GM19025 (cell line): ENCODE measurements around the gene USP32.
"Not testable (repeated sequence)": the region's sequence is repeated elsewhere in the genome, so short reads cannot be mapped to it uniquely, and the experiment has no call there.

Source experiments
- ATAC-seq: cut with Tn5 transposase; IDR thresholded peaks from one replicate; pipeline ENCODE4 v1.9.1; 2021; ENCODE audit warnings: mild to moderate bottlenecking, low read depth, moderate library complexity; ENCODE audit not compliant: unreplicated experiment

Gene USP32

DNA sequence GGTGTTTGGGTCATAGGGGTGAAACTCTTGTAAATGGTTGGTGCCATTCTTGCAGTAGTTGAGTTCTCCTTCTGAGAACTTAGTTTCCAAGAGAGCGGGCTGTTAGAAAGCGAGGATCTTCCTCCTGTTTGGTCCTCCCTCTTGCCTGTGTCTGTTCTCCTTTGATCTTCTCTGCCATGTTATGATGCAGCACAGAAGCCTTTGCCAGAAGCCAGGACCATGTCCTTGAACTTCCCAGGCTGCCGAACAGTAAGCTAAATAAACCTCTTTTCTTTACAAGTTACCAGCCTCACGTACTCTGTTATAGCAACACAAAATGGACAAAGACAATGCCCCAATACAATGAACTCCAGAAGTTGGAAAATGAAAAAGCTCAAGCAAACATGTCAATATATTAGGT, 201.9 kb downstream of the USP32 start:
- not testable (repeated sequence) for ATAC-seq

DNA sequence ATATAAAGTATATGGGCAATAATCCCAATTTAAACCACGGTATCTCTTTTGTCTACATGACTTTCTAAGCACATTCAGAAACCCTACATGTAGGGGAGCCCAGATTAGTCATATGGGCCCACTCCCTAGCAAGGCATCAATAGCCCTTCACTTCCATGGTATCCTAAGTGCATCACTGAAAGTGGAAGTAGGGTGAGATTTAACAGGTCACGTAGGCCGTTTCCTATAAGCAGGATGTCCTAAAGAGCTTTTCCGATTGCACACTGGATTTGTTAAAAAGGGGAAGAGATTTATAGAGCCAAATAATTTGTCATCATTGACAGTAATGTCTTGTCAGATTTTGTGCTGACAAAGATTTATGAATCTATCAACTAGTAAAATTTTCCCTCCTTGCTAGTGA, 203.2 kb downstream of the USP32 start:
- ATAC-seq = no peak

DNA sequence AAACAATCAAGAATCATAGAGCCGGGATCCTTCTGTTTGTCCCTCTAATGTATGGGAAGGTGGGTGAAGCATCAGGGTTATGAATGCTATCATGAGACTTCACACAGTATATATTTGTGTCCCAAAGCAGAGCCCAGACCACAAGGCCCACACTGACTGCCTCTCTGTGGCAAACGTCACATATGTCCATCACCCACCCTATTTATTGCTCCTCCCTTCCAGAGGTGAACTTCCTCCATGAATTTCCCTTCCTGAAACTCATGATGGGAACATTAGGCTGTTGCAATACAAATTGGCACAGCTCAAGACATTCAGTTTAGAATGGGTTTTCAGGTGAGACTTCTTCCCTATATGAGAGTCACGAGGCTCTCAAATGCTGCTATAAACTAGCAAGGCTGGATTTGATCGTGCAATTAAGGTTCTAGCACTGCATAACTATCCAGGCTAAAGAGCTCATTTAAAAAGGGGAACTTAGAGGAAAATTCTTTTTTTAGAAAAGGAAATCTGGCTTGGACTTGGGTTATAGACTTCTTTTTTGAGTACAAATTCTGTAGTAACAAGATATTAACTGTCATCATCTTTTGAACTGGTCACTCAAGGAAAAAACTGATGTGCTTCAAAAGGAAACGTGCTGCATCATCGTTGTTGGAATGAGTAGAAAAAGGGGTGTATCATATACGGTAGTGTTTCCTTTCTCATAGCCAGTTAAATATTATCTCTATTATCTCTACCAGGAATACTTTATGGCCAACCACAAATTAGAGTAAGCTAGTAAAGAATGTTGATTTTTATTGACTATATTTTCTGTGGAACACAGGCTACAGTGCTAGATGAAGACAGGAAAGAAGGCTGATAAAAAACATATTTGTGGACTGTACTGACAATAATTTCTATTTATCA, 204.8 kb downstream of the USP32 start:
- not testable (repeated sequence) for ATAC-seq

DNA sequence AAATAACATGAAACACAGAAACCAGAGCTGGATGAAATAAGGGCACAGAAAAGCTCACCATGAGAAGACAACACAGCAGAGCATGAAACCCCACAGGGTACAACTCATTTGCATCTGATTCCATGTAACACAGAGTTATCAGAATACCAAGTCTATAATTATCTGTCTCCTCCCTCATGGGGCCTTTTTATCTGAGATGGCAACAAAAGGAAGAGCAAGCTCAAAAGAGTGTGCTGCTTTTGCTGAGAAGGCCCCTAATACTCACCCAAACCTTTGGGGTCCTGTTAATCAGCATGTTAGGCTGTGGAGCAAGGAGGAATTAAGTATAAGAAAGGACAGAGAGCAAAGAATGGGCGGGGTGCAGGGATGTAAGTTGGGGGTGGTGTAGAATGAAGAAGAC, 205.6 kb downstream of the USP32 start:
- not testable (repeated sequence) for ATAC-seq

DNA sequence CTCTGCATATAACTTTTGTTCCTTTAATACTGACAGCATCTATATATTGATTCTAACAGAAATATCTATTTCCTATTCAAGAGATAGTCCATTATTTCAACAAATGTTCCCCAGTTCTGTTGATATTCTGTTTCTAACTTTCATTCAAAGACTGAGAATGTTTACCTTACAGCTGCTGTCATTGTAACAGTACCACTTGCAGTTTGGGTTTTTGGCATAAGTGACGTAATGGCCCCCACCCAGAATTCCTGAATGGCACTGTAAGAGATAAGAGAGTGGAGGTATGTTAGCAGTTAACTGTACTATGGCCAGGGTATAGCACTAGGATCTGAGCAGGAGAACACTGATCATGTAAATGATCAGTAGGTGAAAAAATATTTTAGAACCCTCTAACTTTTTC, 211.6 kb downstream of the USP32 start:
- not testable (repeated sequence) for ATAC-seq

DNA sequence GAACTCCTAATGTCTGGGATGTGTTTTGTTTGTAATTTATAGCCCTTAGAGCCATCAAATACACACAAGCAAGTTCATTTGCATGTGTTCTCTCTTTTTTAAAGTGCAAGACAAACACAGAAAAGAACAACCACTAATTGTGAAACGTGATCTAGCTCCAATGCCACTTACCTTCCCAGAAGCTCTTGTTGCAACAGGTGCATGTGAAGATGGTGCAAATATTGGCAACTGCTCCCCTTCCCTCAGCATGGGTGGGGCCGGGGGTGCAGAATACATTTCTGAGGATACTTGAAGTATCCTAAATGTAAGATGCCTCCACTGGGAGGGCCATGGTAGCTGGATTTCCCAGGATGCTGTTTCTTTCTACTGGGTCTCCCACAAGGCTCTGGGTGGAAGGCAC, 213.8 kb downstream of the USP32 start:
- ATAC-seq = not testable (repeated sequence)

DNA sequence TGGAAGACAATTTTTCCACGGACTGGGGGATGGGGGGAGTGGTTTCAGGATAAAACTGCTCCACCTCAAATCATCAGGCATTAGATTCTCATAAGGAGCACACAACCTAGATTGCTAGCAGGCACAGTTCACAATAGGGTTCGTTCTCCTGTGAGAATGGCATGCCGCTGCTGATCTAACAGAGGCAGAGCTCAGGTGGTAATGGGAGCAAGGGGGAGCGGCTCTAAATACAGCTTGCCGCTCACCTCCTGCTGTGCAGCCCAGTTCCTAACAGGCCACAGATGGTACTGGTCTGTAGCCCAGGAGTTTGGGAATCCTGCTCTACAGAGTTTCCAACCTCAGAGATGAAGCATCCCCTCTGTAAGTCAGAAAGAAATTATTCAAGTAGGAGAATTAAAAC, 215.2 kb downstream of the USP32 start:
- ATAC-seq = not testable (repeated sequence)

DNA sequence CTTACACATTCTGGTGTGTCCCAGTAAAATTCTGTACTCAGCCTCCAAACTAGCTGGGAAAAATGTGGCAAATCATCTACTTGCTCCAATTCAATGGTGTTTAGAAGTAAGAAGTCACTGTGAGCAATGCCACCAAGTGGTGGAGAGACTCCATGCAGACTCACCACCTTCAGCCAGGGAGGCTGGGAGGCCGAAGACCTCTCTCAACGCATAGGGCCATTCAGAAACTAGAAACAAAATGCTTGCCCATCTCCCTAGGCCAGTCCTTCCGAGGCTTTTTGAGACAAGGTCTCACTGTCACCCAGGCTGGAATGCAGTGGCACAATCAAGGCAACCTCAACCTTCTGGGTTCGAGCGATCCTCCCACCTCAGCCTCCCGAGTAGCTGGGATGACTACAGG, 217.2 kb downstream of the USP32 start:
- ATAC-seq = not testable (repeated sequence)

DNA sequence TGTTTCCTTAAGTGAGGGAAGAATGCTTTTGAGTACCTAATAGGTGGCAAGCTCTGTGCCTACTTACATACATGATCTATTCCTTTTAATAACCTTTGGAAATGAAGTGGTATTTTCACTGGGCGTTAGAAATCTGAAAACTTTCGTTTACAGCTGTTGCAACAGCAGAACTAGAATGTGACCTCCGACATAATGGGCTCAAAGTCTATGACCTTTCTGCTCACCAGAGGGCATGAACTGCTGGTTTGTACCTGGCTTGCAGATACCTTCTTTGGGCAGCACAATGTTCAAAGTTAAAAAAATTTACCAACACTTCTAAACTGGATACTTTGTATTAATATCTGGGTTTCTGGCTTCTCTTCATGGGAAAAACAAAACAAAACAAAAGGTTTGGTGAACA, 217.9 kb downstream of the USP32 start:
- ATAC-seq = no peak

DNA sequence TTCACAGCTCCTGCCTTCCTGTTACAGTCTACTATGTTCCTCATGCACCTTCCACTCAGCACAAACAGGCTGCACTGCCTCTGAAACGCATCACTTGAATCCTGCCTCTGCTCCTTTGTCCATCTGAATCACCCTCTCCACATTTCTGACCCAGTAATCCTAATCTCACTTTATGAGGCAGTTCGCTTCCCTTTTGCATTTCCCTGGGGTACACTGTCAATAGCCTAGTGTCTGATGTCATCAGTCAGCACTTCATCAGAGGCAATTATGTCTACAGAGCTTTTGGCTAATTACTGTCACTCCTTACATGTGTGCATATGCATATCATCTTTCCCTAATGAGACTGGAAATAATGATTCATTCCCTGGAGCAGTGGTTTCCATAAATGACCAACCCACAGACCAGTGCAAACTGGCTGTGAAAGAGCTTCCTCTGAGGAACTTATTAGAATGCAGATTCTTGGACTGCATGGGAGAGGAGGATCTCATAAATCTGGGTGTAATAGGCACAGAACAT, 218.6 kb downstream of the USP32 start:
- no peak for ATAC-seq

DNA sequence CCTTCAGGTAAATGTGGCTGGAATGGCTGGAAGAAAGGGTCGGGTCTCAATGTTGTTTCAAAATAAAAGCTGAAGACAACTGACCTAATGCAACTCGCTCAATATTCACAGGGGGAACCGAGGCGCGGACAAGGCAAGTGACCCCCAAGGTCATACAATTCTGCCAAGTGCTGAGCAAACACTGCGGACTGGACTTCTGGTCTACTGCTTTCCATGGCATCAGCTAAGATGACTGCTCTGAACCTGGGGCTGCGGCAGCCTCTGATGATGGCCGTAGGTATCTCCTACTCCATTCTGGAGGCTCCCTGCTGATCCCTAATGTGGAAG, 220.2 kb downstream of the USP32 start:
- no peak for ATAC-seq

DNA sequence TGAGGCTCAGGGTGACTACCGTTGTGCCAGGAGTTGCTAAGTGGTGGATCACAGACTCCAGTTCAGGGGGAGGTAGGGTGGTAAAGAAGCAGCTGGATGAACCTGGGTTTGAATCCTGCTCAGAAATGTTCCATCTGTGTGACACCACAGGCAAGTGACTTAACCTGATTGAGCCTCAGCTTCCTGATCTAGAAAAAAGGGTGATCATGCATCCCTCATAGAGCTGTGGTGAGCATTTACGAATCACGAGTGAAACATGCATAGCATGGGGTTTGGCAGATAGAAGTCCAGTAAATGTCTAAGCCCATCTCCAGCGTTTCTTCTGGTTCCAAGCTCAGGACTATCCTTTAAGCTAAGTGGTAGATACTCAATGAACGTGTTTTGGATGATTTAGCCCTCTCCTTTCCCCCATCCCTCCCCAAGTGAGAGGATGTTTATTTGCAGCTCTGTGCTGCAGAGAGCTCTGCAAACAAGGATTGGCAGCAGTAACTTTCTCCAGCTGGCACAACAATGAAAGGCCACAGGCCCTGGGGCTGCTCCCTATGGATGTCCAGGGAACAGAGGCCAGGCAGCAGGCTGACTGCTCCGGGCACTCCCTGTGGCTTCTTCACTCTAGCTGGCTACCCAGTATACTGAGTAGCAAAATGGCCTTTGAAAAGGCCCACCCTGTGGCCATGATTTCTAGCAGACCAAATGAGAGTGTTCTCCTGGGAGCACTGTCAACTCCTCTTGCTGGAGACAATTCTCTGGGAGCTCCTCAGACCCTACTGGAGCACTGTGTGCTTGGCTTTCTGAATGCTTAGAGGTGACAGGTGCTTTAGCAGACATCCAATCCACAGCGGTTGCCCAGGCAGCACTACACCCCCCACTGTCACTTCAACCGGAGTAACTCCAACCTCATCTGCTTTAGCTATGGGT, 220.8 kb downstream of the USP32 start:
- no peak for ATAC-seq

DNA sequence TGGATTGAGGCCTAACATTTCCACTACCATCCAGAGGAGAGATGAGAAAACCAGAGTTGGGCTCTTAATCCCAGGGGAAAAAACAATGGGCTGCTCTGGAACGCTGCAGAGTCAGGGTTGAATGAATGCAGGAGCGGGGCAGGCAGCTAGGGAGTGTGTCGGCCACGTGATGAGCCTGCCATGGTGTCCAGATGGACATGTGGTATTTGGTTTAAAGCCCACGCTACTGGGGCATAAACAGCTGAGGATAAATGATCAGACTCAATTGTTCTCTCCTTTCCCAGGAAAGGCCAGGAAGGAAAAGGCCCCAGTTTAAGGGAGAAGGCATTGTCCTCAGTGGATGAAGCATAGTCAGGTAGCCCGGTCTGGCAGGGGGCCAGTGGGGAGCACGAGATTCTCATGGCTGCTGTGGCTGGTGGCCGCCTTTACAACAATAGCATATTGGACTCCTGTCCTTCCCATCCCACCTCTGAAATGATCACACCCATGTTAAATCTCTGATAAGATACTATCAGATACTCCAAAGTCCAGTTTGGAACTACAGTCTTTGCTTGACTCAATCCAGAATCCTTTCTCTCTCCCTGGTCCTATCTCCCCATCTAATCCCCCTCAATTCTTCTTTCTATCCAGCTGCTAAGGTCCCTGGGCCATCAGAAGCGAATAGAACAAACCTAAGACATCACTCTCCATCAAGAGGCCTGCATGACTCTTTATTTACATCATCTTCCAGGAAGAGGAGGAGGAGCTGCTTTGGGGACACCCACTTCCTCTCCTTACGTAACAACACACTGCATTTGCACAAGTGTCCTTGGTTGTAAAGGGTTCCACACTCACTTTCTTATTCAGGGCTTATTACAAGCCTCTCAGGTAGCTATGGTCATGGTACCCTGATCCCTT, 221.8 kb downstream of the USP32 start:
- ATAC-seq = no peak

DNA sequence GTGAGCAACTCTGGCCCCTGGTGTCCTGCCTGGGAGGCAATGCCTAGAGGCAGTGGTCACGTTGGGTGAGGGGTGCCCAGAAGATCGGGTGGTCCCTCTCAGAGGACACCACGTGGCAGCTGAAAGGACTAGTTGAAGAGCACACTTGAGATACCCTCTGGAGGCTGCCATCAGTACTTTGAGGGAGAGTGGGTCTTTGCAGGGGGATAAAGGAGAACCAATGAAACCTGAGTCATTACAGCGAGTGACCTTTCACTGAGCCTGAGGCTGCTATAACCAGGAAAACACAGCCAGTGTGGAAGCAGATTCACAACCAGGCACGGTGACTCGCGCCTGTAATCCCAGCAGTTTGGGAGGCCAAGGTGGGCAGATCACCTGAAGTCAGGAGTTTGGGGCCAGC, 223.3 kb downstream of the USP32 start:
- no peak for ATAC-seq

DNA sequence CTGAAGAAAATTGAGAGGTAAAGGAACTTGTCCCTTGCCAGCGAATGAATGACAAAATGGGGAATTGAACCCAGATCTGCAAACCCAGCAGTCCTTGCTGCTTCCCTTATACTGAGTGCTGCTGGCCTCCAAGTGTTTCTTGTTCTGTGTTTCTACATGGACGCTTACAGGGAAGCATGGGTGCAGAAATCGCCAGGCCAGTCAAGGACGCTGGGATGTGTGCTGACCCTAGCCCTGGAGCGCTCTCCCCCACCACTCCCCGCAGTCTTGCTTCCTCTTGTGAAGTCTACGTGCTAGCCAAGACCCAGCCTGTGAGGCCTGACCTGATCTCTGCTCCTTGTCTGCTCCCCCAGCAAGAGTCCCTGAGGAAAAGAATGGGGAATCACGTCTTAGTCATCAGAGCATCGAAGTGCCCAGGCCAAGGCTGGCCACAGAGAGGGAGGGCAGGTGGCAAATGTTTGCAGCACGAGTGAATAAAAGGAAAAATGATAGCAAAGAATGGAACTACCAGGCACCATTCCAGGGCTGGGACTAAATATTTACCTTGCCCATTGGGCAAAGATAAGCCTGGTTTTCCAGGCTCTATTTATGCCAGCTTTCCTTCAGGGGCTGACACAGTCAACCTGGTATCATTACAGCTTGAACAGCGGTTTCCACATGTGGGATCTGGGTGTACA, 224.7 kb downstream of the USP32 start:
- no peak for ATAC-seq

DNA sequence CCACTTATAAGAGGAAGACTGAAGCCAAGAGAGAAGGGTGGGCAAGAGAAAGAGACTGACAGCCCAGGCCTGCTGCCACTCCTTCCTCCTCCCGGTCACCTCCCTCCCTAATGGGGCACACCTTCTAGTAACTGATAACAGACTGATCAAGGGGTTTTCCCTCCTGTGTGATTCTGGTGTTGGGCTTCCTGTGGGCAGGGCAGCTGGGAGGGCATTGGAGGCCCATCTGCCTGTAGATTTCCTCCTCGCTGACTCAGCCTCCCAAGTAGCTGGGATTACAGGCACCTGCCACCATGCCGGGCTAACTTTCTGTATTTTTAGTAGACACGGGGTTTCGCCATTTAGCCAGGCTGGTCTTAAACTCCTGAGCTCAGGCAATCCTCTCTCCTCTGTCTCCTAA, 226.0 kb downstream of the USP32 start:
- no peak for ATAC-seq

DNA sequence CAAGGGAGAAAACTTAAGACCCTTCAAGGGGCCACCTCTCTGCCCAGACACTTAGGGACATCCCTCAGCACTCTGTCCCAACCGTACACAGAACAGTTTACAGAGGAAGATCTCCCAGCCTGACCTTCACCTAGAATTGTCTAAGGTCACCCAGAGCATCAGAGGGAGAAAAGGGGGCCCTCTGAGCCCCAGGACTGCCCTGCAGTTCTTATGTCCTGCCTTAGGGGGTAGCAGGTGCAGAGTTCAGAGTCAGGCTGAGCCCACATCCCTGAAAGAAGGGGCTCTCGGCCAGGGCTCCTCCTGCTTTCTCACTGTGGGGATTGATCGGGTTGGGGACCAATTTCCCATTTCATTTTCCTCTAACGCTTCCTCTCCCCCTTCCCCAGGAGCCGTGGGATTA, 226.7 kb downstream of the USP32 start:
- ATAC-seq = no peak

DNA sequence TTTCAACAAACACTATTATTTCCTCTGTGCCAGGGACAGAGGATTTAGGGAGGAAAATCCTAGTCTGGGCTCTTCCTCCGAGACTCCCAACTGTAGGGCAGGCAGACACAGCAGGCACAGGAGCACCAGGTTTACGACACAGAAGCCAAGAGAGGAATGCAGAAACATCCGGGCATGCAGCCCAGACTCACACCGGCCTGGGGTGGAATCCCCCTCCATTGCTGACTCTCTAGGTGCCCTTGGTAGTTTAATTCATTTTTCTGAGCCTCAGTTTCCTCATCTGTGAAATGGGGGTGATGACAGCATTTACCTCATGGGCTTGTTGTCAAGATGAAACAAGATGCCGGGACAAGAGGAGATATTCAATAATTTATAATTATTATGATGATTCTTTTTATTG, 227.2 kb downstream of the USP32 start:
- ATAC-seq = no peak

DNA sequence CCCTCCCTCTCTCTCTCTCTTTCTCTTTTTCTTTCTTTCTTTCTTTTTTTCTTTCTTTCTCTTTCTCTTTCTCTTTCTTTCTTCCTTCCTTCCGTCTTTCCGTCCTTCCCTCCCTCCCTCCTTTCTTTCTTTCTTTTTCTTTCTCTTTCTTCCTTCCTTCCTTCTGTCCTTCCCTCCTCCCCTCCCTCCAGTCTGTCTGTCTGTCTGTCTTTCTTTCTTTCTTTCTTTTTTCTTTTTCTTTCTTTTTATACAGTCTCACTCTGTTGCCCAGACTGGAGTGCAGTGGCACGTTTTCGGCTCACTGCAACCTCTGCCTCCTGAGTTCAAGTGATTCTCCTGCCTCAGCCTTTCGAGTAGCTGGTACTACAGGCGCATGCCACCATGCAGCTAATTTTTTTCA, 227.8 kb downstream of the USP32 start:
- no peak for ATAC-seq
